Activated T-helper 17 cell treated with anti-CD3 and anti-CD28 coated beads, Interleukin-2, amount 50 U/mL, for 72 hours (primary cell): ENCODE data around the gene KLHL20. TPM values are rescaled to one million over a fixed set of nuclear protein-coding genes. Genes with fewer than 3 reads are reported as not detected.
"Not testable (repeated sequence)": the region's sequence is repeated elsewhere in the genome, so short reads cannot be mapped to it uniquely, and the experiment has no call there.

ENCODE experiments used
- ATAC-seq: fragments of 150-1000 bp; cut with Tn5 transposase; replicated peaks from 2 replicates; pipeline ENCODE4 v1.10.0; 2021; ENCODE audit warnings: mild to moderate bottlenecking, moderate library complexity
- H3K27ac Mint-ChIP-seq: one replicate; pipeline ENCODE4 v1.8.0; 2022; ENCODE audit warnings: mixed read lengths
- H3K27me3 Mint-ChIP-seq: one replicate; pipeline ENCODE4 v1.8.0; 2022; ENCODE audit warnings: mixed read lengths
- H3K36me3 Mint-ChIP-seq: one replicate; pipeline ENCODE4 v1.8.0; 2022; ENCODE audit warnings: low read depth, mild to moderate bottlenecking, mixed read lengths
- H3K4me1 Mint-ChIP-seq: one replicate; pipeline ENCODE4 v1.8.0; 2022; ENCODE audit warnings: mixed read lengths
- H3K4me3 Mint-ChIP-seq: one replicate; pipeline ENCODE4 v1.8.0; 2022; ENCODE audit warnings: mild to moderate bottlenecking, mixed read lengths
- H3K9me3 Mint-ChIP-seq: one replicate; pipeline ENCODE4 v1.8.0; 2022; ENCODE audit warnings: mixed read lengths
- total RNA-seq, 2 donors: library from RNA; stranded (reverse); gene quantifications; one replicate each; pipeline ENCODE4 v1.2.3, GENCODE V29; 2022

KLHL20 gene
- total RNA-seq, 2 donors from 2014 or later, result 12.5 to 16.1 TPM

- Mint-ChIP-seq H3K36me3 (peaks cover 25% of the 10 kb centered on the region), H3K4me1 (peaks cover 14% of the 10 kb centered on the region), H3K4me3 (peak overlapping the region; percentile 94), H3K9me3 (no peaks in the 10 kb centered on the region), H3K27ac (peak overlapping the region; percentile 95), H3K27me3 (peaks cover 11% of the 10 kb centered on the region)
- no peak for ATAC-seq
Observed at GRCh38 chr1:173715538-173715844, 710 bp downstream of the KLHL20 start.

GRCh38 chr1:173717238-173717637, 2.5 kb downstream of the KLHL20 start:
- ATAC-seq, result no peak
- no peaks in the 10 kb centered on the region for H3K9me3 Mint-ChIP-seq
- H3K27ac Mint-ChIP-seq, result peak overlapping the region; percentile 79
- H3K4me3 Mint-ChIP-seq, result peak overlapping the region; percentile 51
- peaks cover 39% of the 10 kb centered on the region for H3K36me3 Mint-ChIP-seq
- H3K4me1 Mint-ChIP-seq, result peaks cover 17% of the 10 kb centered on the region
- no peaks in the 10 kb centered on the region for H3K27me3 Mint-ChIP-seq

DNA sequence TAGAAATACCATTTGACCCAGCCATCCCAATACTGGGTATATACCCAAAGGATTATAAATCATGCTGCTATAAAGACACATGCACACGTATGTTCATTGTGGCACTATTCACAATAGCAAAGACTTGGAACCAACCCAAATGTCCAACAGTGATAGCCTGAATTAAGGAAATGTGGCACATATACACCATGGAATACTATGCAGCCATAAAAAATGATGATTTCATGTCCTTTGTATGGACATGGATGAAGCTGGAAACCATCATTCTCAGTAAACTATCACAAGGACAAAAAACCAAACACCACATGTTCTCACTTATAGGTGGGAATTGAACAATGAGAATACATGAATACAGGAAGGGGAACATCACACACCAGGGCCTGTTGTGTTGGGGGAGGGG, 16.6 kb downstream of the KLHL20 start:
- peaks cover 43% of the 10 kb centered on the region for H3K36me3 Mint-ChIP-seq
- H3K27ac Mint-ChIP-seq, ATAC-seq, H3K9me3 Mint-ChIP-seq, H3K4me3 Mint-ChIP-seq, H3K27me3 Mint-ChIP-seq, H3K4me1 Mint-ChIP-seq: not testable (repeated sequence)

DNA sequence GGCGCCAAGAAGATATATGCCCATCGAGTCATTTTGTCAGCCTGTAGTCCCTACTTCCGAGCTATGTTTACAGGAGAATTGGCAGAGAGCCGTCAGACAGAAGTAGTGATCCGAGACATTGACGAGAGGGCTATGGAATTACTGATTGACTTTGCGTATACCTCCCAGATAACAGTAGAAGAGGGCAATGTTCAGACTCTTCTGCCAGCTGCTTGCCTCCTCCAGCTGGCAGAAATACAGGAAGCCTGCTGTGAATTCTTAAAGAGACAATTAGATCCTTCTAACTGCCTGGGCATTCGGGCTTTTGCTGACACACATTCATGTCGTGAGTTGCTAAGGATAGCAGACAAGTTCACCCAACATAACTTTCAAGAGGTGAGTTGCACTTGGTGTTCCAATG, 19.1 kb downstream of the KLHL20 start:
- ATAC-seq, result no peak
- peaks cover 18% of the 10 kb centered on the region for H3K4me1 Mint-ChIP-seq
- H3K36me3 Mint-ChIP-seq, result peaks cover 58% of the 10 kb centered on the region
- H3K27me3 Mint-ChIP-seq, result no peaks in the 10 kb centered on the region
- H3K9me3 Mint-ChIP-seq, result no peaks in the 10 kb centered on the region
- H3K4me3 Mint-ChIP-seq, result no peak overlapping the region
- no peak overlapping the region for H3K27ac Mint-ChIP-seq

GRCh38 chr1:173736104-173736503, 21.3 kb downstream of the KLHL20 start:
- peaks cover 25% of the 10 kb centered on the region for H3K4me1 Mint-ChIP-seq
- H3K27me3 Mint-ChIP-seq, H3K4me3 Mint-ChIP-seq, H3K27ac Mint-ChIP-seq, H3K9me3 Mint-ChIP-seq, ATAC-seq: not testable (repeated sequence)
- peaks cover 80% of the 10 kb centered on the region for H3K36me3 Mint-ChIP-seq

- no peak overlapping the region for H3K27ac Mint-ChIP-seq
Observed at GRCh38 chr1:173742203-173742886, 27.6 kb downstream of the KLHL20 start.

DNA sequence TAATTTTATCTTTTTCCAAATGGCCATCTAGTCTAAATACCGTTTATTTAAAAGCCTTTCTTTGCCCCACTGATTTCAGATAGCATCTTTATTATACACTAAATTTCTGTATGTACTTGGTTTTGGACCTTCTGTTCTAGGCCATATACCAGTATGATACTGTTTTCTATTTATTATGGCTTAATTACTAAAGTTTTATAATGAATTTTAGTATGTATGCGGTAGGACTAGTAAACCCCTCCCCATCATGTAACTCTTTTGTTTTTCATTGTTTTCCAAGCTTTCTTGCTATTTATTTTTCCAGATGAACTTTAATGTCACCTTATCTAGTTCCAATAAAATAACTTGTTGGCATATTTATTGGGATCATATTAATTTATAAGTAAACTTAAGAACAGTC, 29.9 kb downstream of the KLHL20 start:
- Mint-ChIP-seq H3K4me1 (peaks cover 17% of the 10 kb centered on the region), H3K4me3 (no peak overlapping the region), H3K27ac (no peak overlapping the region), H3K27me3 (no peaks in the 10 kb centered on the region), H3K9me3 (no peaks in the 10 kb centered on the region), H3K36me3 (peaks cover 59% of the 10 kb centered on the region)
- ATAC-seq, result no peak

More at GRCh38 chr1:173742203-173742886, 27.6 kb downstream of the KLHL20 start:
- Mint-ChIP-seq H3K27me3 (no peaks in the 10 kb centered on the region), H3K4me3 (no peak overlapping the region), H3K9me3 (no peaks in the 10 kb centered on the region), H3K4me1 (peaks cover 35% of the 10 kb centered on the region), H3K36me3 (peaks cover 70% of the 10 kb centered on the region)
- no peak for ATAC-seq

DNA sequence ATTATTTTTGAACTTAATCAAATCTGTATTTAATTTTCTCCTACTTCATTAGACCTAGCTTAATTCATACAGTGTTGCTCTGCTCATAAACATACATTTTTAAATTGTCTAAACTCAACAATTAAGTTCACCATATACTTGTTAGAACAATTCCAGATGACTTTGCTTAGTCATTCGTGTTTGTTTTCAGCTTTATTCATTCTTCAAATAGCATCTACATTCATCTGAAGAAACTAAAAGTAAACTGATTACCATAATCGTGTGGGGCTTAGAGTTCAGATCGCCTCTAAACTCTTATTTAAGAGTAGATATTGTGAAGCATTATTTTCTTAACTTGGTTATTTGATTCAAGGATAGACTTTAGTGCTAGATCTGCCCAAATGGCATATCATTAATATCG, 34.4 kb downstream of the KLHL20 start:
- peaks cover 48% of the 10 kb centered on the region for H3K36me3 Mint-ChIP-seq
- H3K27me3 Mint-ChIP-seq, result no peaks in the 10 kb centered on the region
- H3K27ac Mint-ChIP-seq, result no peak overlapping the region
- no peak for ATAC-seq
- H3K4me3 Mint-ChIP-seq, result no peak overlapping the region
- no peaks in the 10 kb centered on the region for H3K9me3 Mint-ChIP-seq
- peaks cover 9% of the 10 kb centered on the region for H3K4me1 Mint-ChIP-seq

- no peaks in the 10 kb centered on the region for H3K27me3 Mint-ChIP-seq
- no peaks in the 10 kb centered on the region for H3K9me3 Mint-ChIP-seq
Observed at GRCh38 chr1:173753830-173754229, 39.0 kb downstream of the KLHL20 start.

GRCh38 chr1:173757666-173758065, 42.9 kb downstream of the KLHL20 start:
- Mint-ChIP-seq H3K27me3 (no peaks in the 10 kb centered on the region), H3K27ac (no peak overlapping the region), H3K36me3 (peaks cover 85% of the 10 kb centered on the region), H3K4me1 (no peaks in the 10 kb centered on the region), H3K9me3 (peaks cover 7% of the 10 kb centered on the region), H3K4me3 (no peak overlapping the region)
- no peak for ATAC-seq

More at GRCh38 chr1:173753830-173754229, 39.0 kb downstream of the KLHL20 start:
- Mint-ChIP-seq H3K4me1 (no peaks in the 10 kb centered on the region), H3K27ac (no peak overlapping the region), H3K4me3 (no peak overlapping the region), H3K36me3 (peaks cover 82% of the 10 kb centered on the region)
- no peak for ATAC-seq

DNA sequence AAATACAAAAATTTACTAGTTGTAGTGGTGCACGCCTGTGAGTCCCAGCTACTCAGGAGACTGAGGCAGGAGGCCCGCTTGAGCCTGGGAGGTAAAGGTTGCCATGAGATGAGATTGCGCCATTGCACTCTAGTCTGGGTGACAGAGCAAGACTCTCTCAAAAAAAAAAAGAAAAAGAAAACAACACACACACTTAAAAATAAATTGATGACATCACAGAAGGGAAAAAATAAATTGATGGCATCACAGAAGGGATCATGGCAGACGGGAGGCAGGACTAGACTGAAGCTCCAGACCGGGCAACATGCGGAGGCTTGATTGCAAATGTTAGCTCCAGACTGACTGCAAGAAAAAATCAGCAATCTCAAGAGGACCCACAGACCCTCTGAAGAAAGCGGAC, 43.3 kb downstream of the KLHL20 start:
- ATAC-seq, result no peak
- Mint-ChIP-seq H3K4me3 (no peak overlapping the region), H3K36me3 (peaks cover 84% of the 10 kb centered on the region), H3K27ac (no peak overlapping the region), H3K27me3 (no peaks in the 10 kb centered on the region), H3K9me3 (peaks cover 7% of the 10 kb centered on the region), H3K4me1 (no peaks in the 10 kb centered on the region)

DNA sequence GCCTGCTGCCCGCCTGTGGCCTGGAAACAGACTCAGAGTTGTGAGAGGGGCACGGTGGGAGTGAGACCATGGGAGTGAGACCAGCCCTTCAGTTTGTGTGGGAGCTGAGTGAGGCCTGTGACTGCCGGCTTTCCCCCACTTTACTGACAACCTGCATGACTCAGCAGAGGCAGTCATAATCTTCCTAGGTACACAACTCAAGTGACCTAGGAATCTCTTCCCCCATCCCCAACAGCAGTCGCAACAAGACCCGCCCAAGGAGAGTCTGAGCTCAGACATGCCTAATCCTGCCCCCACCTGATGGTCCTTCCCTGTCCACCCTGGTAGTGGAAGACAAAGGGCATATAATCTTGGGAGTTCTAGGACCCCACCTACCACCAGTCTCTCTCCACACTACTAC, 44.2 kb downstream of the KLHL20 start:
- H3K4me3 Mint-ChIP-seq, result no peak overlapping the region
- no peaks in the 10 kb centered on the region for H3K27me3 Mint-ChIP-seq
- H3K9me3 Mint-ChIP-seq, result peaks cover 7% of the 10 kb centered on the region
- H3K27ac Mint-ChIP-seq, result peak overlapping the region; percentile 20
- peaks cover 80% of the 10 kb centered on the region for H3K36me3 Mint-ChIP-seq
- ATAC-seq, result no peak
- H3K4me1 Mint-ChIP-seq, result no peaks in the 10 kb centered on the region

DNA sequence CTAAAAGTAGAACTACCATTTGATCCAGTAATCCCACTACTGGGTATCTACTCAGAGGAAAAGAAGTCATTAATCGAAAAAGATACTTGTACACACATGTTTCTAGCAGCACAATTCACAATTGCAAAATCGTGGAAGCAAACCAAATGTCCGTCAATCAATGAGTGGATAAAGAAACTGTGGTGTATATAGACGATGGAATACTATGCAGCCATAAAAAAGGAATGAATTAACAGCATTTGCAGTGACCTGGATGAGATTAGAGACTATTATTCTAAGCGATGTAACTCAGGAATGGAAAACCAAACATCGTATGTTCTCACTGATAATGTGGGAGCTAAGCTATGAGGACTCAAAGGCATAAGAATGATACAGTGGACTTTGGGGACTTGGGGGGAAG, 49.5 kb downstream of the KLHL20 start:
- ATAC-seq, H3K27me3 Mint-ChIP-seq, H3K27ac Mint-ChIP-seq, H3K4me3 Mint-ChIP-seq, H3K9me3 Mint-ChIP-seq: not testable (repeated sequence)
- peaks cover 13% of the 10 kb centered on the region for H3K4me1 Mint-ChIP-seq
- H3K36me3 Mint-ChIP-seq, result peaks cover 60% of the 10 kb centered on the region

- Mint-ChIP-seq H3K4me3 (no peak overlapping the region), H3K9me3 (no peaks in the 10 kb centered on the region), H3K4me1 (peaks cover 19% of the 10 kb centered on the region), H3K27ac (peak overlapping the region; percentile 66), H3K36me3 (peaks cover 43% of the 10 kb centered on the region), H3K27me3 (no peaks in the 10 kb centered on the region)
- no peak for ATAC-seq
Observed at GRCh38 chr1:173768206-173768605, 53.4 kb downstream of the KLHL20 start.

- Mint-ChIP-seq H3K9me3 (no peaks in the 10 kb centered on the region), H3K36me3 (peaks cover 41% of the 10 kb centered on the region), H3K4me1 (peaks cover 19% of the 10 kb centered on the region), H3K27ac (peak overlapping the region; percentile 66), H3K4me3 (no peak overlapping the region), H3K27me3 (no peaks in the 10 kb centered on the region)
- ATAC-seq, result no peak
Observed at GRCh38 chr1:173768827-173769226, 54.0 kb downstream of the KLHL20 start.

GRCh38 chr1:173770330-173770729, 55.5 kb downstream of the KLHL20 start:
- Mint-ChIP-seq H3K36me3 (peaks cover 38% of the 10 kb centered on the region), H3K27ac (peak overlapping the region; percentile 69), H3K4me3 (peak overlapping the region; percentile 29), H3K4me1 (peaks cover 19% of the 10 kb centered on the region)
- not testable (repeated sequence) for H3K27me3 Mint-ChIP-seq, H3K9me3 Mint-ChIP-seq
- ATAC-seq, result peak; percentile 59
